ENCODE measurements around the gene ATP6V0C. TPM values are rescaled to one million over a fixed set of nuclear protein-coding genes. Genes with fewer than 3 reads are reported as not detected.
A peak's percentile ranks its signal among the peaks of the same experiment; 100 is the strongest.

The ATP6V0C gene
- total and polyA plus RNA-seq, 2 donors (not counting 1 experiment from before 2014, with no cell fraction given), result 118 to 176 TPM

DNA sequence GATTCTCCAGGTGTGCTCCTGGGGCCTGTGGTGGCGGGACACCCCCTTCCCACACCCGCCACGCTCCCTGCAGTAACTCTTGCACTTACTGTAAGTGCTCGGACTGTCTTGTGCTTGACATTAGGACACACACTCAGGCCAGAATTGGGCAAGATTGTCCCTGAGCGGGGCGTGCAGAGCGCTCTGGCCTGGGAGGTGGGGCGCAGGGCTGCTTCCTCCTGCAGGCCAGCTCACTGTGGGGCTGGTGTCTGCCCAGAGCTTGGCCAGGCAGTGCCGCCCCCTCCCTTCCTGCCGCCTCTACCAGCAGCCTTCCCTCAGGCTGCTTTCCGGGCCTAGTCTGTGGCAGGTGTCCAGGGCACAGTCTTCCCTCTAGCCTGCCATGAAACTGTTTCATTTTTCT lies 6.1 kb upstream of the ATP6V0C start:
- H3K4me3 Mint-ChIP-seq, result peak overlapping the region; percentile 56
- CTCF ChIA-PET, result interaction anchor here (0.7 to 2.2 kb wide), 9 partner anchors 11 to 256 kb away, joined by 3 to 11 read pairs (median 4); partner anchors contain the start of genes AMDHD2, ECI1 and PDPK1
- Histone ChIP-seq H3K27me3 (replicated peaks in 1 of 4; ENCODE audit: control extremely low read depth in 1 of 4, control insufficient read depth in 3 of 4, insufficient read depth in 4 of 4, low read length in 3 of 4) (no peaks in the 10 kb centered on the region), H2AFZ (ENCODE audit: insufficient read depth, low read depth, low read length, poor library complexity, severe bottlenecking) (peak overlapping the region; percentile 48), H3K9me3 (ENCODE audit: control extremely low read depth in 1 of 3, control insufficient read depth in 2 of 3, insufficient read depth in 1 of 3, low read length in 2 of 3) (no peaks in the 10 kb centered on the region), H3K36me3 (replicated peaks in 1 of 2; ENCODE audit: control extremely low read depth in 1 of 2, control insufficient read depth in 1 of 2, extremely low read depth in 1 of 2, insufficient read depth in 2 of 2, low read length in 1 of 2) (no peaks in the 10 kb centered on the region), H4K20me1 (ENCODE audit: control insufficient read depth, insufficient read depth, low read length, poor library complexity, severe bottlenecking) (no peaks in the 10 kb centered on the region), H3K4me2 (replicated peaks; ENCODE audit: low read depth, low read length, poor library complexity, severe bottlenecking) (peak overlapping the region; percentile 76), H3K4me1 (ENCODE audit: control insufficient read depth in 2 of 2, insufficient read depth in 2 of 2, low read length in 2 of 2) (peaks cover 59 to 65% of the 10 kb centered on the region in 2 donors), H3K27ac (ENCODE audit: low read length in 2 of 2) (peak overlapping the region; percentile 83 to 100), H3K79me2 (ENCODE audit: control insufficient read depth, insufficient read depth, low read length) (peaks cover 26% of the 10 kb centered on the region), H3K4me3 (ENCODE audit: control extremely low read depth in 1 of 5, extremely low read depth in 1 of 5, insufficient read depth in 1 of 5, low read depth in 2 of 5, low read length in 4 of 5) (peak overlapping the region in 2 of 5 experiments; percentile 1 to 12), H3K9ac (ENCODE audit: low read length) (peak overlapping the region; percentile 38)
- intact Hi-C loops (cut with micrococcal nuclease), result loop anchor here (1.0 to 10.0 kb wide), 4 partner anchors 13 to 483 kb away; partner anchors contain the start of genes AMDHD2, ECI1 and NHERF2
- peaks cover 65% of the 10 kb centered on the region for H3K4me1 Mint-ChIP-seq
- POLR2A ChIA-PET, result interaction anchor here (0.8 to 1.4 kb wide), 2 partner anchors 13 to 239 kb away, joined by 3 to 19 read pairs; partner anchors contain the start of gene AMDHD2
- 55% methylated on average over 10 of the region's 11 CpGs for WGBS (ENCODE audit: insufficient coverage)
- peak overlapping the region; percentile 93 for H3K27ac Mint-ChIP-seq
- ATAC-seq (ENCODE audit: low read depth) (no peak), DNase-seq (no peak)
- TF ChIP-seq, protein P1, sequence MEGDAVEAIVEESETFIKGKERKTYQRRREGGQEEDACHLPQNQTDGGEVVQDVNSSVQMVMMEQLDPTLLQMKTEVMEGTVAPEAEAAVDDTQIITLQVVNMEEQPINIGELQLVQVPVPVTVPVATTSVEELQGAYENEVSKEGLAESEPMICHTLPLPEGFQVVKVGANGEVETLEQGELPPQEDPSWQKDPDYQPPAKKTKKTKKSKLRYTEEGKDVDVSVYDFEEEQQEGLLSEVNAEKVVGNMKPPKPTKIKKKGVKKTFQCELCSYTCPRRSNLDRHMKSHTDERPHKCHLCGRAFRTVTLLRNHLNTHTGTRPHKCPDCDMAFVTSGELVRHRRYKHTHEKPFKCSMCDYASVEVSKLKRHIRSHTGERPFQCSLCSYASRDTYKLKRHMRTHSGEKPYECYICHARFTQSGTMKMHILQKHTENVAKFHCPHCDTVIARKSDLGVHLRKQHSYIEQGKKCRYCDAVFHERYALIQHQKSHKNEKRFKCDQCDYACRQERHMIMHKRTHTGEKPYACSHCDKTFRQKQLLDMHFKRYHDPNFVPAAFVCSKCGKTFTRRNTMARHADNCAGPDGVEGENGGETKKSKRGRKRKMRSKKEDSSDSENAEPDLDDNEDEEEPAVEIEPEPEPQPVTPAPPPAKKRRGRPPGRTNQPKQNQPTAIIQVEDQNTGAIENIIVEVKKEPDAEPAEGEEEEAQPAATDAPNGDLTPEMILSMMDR (IDR thresholded peaks at IDR 0.05), result no peak
- TF ChIP-seq EZH2 (IDR thresholded peaks at IDR 0.05; ENCODE audit: borderline replicate concordance, insufficient read depth, low read depth, low read length, poor library complexity, severe bottlenecking), result no peak
- no peaks in the 10 kb centered on the region for H3K9me3 Mint-ChIP-seq (ENCODE audit: insufficient read depth)
- H3K27me3 Mint-ChIP-seq, result no peaks in the 10 kb centered on the region

DNA sequence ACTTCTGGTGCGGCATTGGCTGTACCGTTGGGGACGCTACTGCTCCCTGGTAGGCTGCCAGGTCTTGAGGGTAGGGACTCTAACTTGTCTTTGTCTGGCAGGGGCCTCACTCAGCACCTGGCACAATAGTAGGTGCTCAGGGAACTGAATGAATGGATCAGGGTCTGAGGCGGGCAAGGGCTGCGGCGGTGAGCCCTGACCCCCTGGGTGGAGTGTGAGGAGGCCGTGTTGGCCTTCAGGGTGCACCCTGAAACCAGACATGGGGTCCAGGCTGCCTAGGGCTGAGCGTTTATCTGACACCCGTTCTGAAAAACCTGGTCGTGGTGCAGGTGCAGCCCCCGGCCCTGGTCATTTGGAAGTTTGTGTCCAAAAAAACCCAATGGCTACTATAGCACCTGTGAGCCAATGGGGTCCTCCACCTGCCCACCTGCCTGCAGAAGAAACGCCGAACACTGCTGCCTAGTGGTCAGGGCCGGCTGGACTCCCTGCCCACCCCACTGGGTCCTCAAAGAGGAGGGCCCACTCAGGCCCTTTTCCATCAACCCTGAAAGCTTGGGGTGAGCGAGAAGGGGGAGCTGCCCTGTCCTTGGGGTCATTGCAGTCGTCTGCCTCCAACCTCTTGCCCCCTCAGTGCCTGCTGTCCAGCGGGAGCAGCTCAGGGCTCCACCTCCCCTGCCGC lies 4.9 kb upstream of the ATP6V0C start:
- Histone ChIP-seq H3K4me1 (ENCODE audit: control insufficient read depth in 2 of 2, insufficient read depth in 2 of 2, low read length in 2 of 2) (peaks cover 66 to 72% of the 10 kb centered on the region in 2 donors), H4K20me1 (ENCODE audit: control insufficient read depth, insufficient read depth, low read length, poor library complexity, severe bottlenecking) (no peaks in the 10 kb centered on the region), H3K27me3 (replicated peaks in 1 of 4; ENCODE audit: control extremely low read depth in 1 of 4, control insufficient read depth in 3 of 4, insufficient read depth in 4 of 4, low read length in 3 of 4) (no peaks in the 10 kb centered on the region), H3K4me3 (ENCODE audit: control extremely low read depth in 1 of 5, extremely low read depth in 1 of 5, insufficient read depth in 1 of 5, low read depth in 2 of 5, low read length in 4 of 5) (no peak overlapping the region), H3K9ac (ENCODE audit: low read length) (no peak overlapping the region), H3K27ac (ENCODE audit: low read length in 2 of 2) (peak overlapping the region; percentile 83 to 100), H3K36me3 (replicated peaks in 1 of 2; ENCODE audit: control extremely low read depth in 1 of 2, control insufficient read depth in 1 of 2, extremely low read depth in 1 of 2, insufficient read depth in 2 of 2, low read length in 1 of 2) (no peaks in the 10 kb centered on the region), H2AFZ (ENCODE audit: insufficient read depth, low read depth, low read length, poor library complexity, severe bottlenecking) (no peak overlapping the region), H3K4me2 (replicated peaks; ENCODE audit: low read depth, low read length, poor library complexity, severe bottlenecking) (peak overlapping the region; percentile 76), H3K79me2 (ENCODE audit: control insufficient read depth, insufficient read depth, low read length) (peaks cover 30% of the 10 kb centered on the region), H3K9me3 (ENCODE audit: control extremely low read depth in 1 of 3, control insufficient read depth in 2 of 3, insufficient read depth in 1 of 3, low read length in 2 of 3) (no peaks in the 10 kb centered on the region)
- peaks cover 74% of the 10 kb centered on the region for H3K4me1 Mint-ChIP-seq
- ChIA-PET CTCF (interaction anchor here (1.7 to 2.7 kb wide), 4 partner anchors 11 to 314 kb away, joined by 5 to 12 read pairs (median 9); partner anchors contain the start of gene AMDHD2), POLR2A (interaction anchor here (0.8 to 1.7 kb wide), 2 partner anchors 11 to 240 kb away, joined by 3 to 7 read pairs; partner anchors contain the start of gene AMDHD2)
- DNase-seq (no peak), ATAC-seq (ENCODE audit: low read depth) (no peak)
- no peaks in the 10 kb centered on the region for H3K27me3 Mint-ChIP-seq
- H3K27ac Mint-ChIP-seq, result peak overlapping the region; percentile 93
- no peak for TF ChIP-seq EZH2 (IDR thresholded peaks at IDR 0.05; ENCODE audit: borderline replicate concordance, insufficient read depth, low read depth, low read length, poor library complexity, severe bottlenecking)
- TF ChIP-seq, protein P1 (IDR thresholded peaks at IDR 0.05), result no peak
- peak overlapping the region; percentile 75 for H3K4me3 Mint-ChIP-seq
- intact Hi-C loops (cut with micrococcal nuclease), result loop anchor here (5.0 to 10.0 kb wide), 2 partner anchors 257 to 484 kb away; partner anchors contain the start of genes ECI1 and NHERF2
- 97% methylated on average over 18 of the region's 18 CpGs for WGBS (ENCODE audit: insufficient coverage)
- H3K9me3 Mint-ChIP-seq (ENCODE audit: insufficient read depth), result no peaks in the 10 kb centered on the region
